Kidney (tissue), 14 donors: ENCODE measurements around the gene PLEKHM3. TPM values are rescaled to one million over a fixed set of nuclear protein-coding genes. Genes with fewer than 3 reads are reported as not detected.

Experiments
- DNase-seq, 5 donors: peaks; one replicate each; pipeline ENCODE4 v3.0.0-alpha.2; 2013 to 2020
- FAIRE-seq: peaks from 2 replicates; lab custom pipeline; 2012; peaks lifted over from hg19 to GRCh38; lab: Jason Lieb, UNC
- H3K27ac ChIP-seq, 2 donors: one replicate each; pipeline ENCODE4 v1.7.0; 2013; ENCODE audit warnings: low read depth in 2 of 2, low read length in 2 of 2, inconsistent platforms in 1 of 2
- H3K27me3 ChIP-seq: one replicate; pipeline ENCODE4 v1.7.1; 2013; ENCODE audit warnings: low read length, inconsistent platforms; ENCODE audit not compliant: control insufficient read depth, insufficient read depth
- H3K36me3 ChIP-seq, 3 donors: one replicate each; pipeline versions ENCODE4 v1.7.0 to v1.7.1; 2013; ENCODE audit warnings: low read length in 3 of 3, control low read depth in 1 of 3, inconsistent platforms in 1 of 3; ENCODE audit not compliant: insufficient read depth in 3 of 3, control insufficient read depth in 2 of 3
- H3K4me1 ChIP-seq, 3 donors: one replicate each; pipeline versions ENCODE4 v1.7.0 to v1.7.1; 2013; ENCODE audit warnings: low read length in 3 of 3, inconsistent platforms in 1 of 3, low read depth in 1 of 3; ENCODE audit not compliant: control insufficient read depth in 2 of 3, insufficient read depth in 2 of 3
- H3K4me3 ChIP-seq, 3 donors: one replicate each; pipeline versions ENCODE4 v1.7.0 to v1.8.1; 2013; ENCODE audit warnings: low read length in 3 of 3, control low read depth in 1 of 3, inconsistent platforms in 1 of 3
- H3K9ac ChIP-seq, 3 donors: one replicate each; pipeline versions ENCODE4 v1.7.0 to v1.7.1; 2013; ENCODE audit warnings: low read length in 3 of 3, control low read depth in 1 of 3, inconsistent platforms in 1 of 3
- H3K9me3 ChIP-seq, 3 donors: one replicate each; pipeline versions ENCODE4 v1.7.0 to v1.7.1; 2013; ENCODE audit warnings: low read length in 3 of 3, control low read depth in 1 of 3, inconsistent platforms in 1 of 3; ENCODE audit not compliant: control insufficient read depth in 2 of 3, insufficient read depth in 1 of 3
- intact Hi-C: fragments of 100-400 bp; cut with DNase I; formaldehyde crosslinking; loops from one replicate; pipeline ENCODE4 v1.11.1; 2022
- polyA plus RNA-seq: library from polyadenylated mRNA; stranded (reverse); fragments of 350-450 nt; fragmentation: Illumina TruSeq; extraction: RNeasy Lipid Tissue Mini Kit (QIAGEN cat#74804); gene quantifications from one replicate; pipeline ENCODE4 v1.2.3, GENCODE V29; 2014; ENCODE audit warnings: low read depth, low replicate concordance; ENCODE audit not compliant: insufficient read depth
- total RNA-seq: library from RNA; stranded (reverse); fragmentation: NEBNext Ultra II Directional; extraction: Animal tissue kit (Norgen Biotek cat#: 25700); gene quantifications from one replicate; pipeline ENCODE4 v1.2.1, GENCODE V29; 2021
- TF ChIP-seq, protein P1 (sequence below): IDR thresholded peaks from 3 replicates; pipeline ENCODE4 v1.5.1; 2012; ENCODE audit warnings: mild to moderate bottlenecking, moderate library complexity, borderline replicate concordance; ENCODE audit not compliant: insufficient read depth; ENCODE audit errors: extremely low read depth
- donor health status: control.
- donor health status: control.
- donor health status: control.
- donor health status: control.
- donor health status: control.
- donor health status: DM: yes; HTN: yes; CAD: no.
- donor health status: Normal renal cell carcinoma (clear cell type).

The PLEKHM3 gene
- total and polyA plus RNA-seq, 2 donors from 2014 or later: 4.2 to 13.5 TPM

DNA sequence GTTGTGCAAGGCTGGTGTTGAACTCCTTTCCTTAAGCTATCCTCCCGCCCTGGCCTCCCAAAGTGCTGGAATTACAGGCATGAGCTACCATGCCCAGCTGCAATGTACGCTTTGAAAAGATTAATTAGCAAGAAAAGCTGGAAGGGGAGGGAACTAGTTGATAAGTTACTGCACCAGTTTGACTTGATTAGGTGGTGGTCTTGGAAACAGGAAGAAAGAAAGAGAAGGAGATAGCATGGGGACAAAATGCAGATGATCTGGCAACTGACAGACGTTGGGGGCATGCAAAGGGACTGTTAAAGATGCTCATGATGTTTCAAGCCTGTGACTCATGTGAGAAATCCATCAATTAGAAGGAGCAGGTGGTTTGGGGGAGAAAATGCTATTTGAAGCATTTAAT is 68.6 kb downstream of the PLEKHM3 start:
- intact Hi-C loops: no loop called here
- H3K27me3 ChIP-seq: no peaks in the 10 kb centered on the region
- no peak overlapping the region for H3K4me3 ChIP-seq
- FAIRE-seq (no peak), DNase-seq (no peak)
- H3K36me3 ChIP-seq: no peaks in the 10 kb centered on the region
- TF ChIP-seq, protein P1, sequence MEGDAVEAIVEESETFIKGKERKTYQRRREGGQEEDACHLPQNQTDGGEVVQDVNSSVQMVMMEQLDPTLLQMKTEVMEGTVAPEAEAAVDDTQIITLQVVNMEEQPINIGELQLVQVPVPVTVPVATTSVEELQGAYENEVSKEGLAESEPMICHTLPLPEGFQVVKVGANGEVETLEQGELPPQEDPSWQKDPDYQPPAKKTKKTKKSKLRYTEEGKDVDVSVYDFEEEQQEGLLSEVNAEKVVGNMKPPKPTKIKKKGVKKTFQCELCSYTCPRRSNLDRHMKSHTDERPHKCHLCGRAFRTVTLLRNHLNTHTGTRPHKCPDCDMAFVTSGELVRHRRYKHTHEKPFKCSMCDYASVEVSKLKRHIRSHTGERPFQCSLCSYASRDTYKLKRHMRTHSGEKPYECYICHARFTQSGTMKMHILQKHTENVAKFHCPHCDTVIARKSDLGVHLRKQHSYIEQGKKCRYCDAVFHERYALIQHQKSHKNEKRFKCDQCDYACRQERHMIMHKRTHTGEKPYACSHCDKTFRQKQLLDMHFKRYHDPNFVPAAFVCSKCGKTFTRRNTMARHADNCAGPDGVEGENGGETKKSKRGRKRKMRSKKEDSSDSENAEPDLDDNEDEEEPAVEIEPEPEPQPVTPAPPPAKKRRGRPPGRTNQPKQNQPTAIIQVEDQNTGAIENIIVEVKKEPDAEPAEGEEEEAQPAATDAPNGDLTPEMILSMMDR: no peak
- no peaks in the 10 kb centered on the region for H3K9me3 ChIP-seq
- no peaks in the 10 kb centered on the region for H3K4me1 ChIP-seq
- no peak overlapping the region for H3K27ac ChIP-seq
- no peak overlapping the region for H3K9ac ChIP-seq

DNA sequence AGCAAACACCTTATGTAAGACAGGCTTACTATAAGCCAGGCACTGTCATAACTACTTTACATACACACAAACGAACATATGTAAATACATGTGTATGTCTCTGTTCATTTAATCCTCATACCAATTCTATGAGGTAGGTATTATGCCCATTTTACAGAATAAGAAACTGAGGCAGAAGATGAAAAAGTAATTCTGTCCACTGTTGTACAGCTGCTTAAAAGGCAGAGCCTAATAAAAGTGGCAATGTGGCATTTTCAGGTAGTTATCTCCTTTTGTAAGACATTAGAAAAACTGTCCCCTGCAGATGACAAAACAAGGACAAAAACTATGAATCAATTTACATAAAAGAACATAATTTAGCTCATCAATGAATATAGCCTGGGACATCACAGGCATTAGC is 69.9 kb downstream of the PLEKHM3 start:
- H3K4me1 ChIP-seq: no peaks in the 10 kb centered on the region

DNA sequence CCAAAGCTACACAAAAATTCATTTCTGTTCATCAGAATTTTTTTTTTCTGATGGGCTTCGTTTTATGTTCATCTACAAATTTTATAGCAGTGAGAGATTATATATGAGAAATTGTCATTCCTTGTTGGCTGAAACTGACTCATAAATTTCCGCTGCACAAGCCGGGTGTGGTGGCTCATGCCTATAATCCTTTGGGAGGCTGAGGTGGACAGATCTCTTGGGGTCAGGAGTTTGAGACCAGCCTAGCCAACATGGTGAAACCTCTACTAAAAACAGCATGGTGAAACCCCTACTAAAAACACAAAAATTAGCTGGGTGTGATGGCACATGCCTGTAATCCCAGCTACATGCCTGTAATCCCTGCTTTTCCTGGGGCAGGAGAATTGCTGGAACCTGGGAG is 72.0 kb downstream of the PLEKHM3 start:
- DNase-seq (no peak), FAIRE-seq (no peak)
- TF ChIP-seq, protein P1: no peak
- intact Hi-C loops: no loop called here
- Histone ChIP-seq H3K27me3 (no peaks in the 10 kb centered on the region), H3K9me3 (no peaks in the 10 kb centered on the region), H3K4me1 (no peaks in the 10 kb centered on the region), H3K36me3 (no peaks in the 10 kb centered on the region), H3K9ac (no peak overlapping the region), H3K27ac (no peak overlapping the region), H3K4me3 (no peak overlapping the region)

More for the DNA sequence above, 69.9 kb downstream of the PLEKHM3 start:
- no peak for FAIRE-seq
- H3K27me3 ChIP-seq: no peaks in the 10 kb centered on the region
- H3K4me3 ChIP-seq: no peak overlapping the region
- no peaks in the 10 kb centered on the region for H3K36me3 ChIP-seq
- intact Hi-C loops: no loop called here
- no peak overlapping the region for H3K27ac ChIP-seq
- TF ChIP-seq, protein P1: no peak
- H3K9me3 ChIP-seq: no peaks in the 10 kb centered on the region
- no peak overlapping the region for H3K9ac ChIP-seq
- DNase-seq: no peak
